ENCODE results near the gene SEC16A. TPM values are rescaled to one million over a fixed set of nuclear protein-coding genes. Genes with fewer than 3 reads are reported as not detected.
"Not testable (repeated sequence)": the region's sequence is repeated elsewhere in the genome, so short reads cannot be mapped to it uniquely, and the experiment has no call there.

Gene SEC16A
- total RNA-seq, 5 donors from 2014 or later (not counting 1 experiment from before 2014, with no cell fraction given), result 76.3 to 99.0 (median 92.4) TPM

GRCh38 chr9:136431782-136432350, 51.0 kb downstream of the SEC16A start:
- Histone ChIP-seq H3K36me3 (ENCODE audit: control insufficient read depth in 2 of 2, extremely low read depth in 1 of 2, insufficient read depth in 1 of 2, low read length in 1 of 2) (peaks cover 3 to 31% of the 10 kb centered on the region in 2 donors), H3K9me3 (no peaks in the 10 kb centered on the region), H3K27ac (ENCODE audit: low read length) (no peak overlapping the region), H3K4me3 (ENCODE audit: control insufficient read depth in 1 of 2, extremely low read depth in 1 of 2, low read length in 1 of 2) (no peak overlapping the region), H3K4me1 (ENCODE audit: control insufficient read depth in 1 of 2, extremely low read depth in 1 of 2, insufficient read depth in 2 of 2, low read length in 2 of 2) (peaks cover 0 to under 1% of the 10 kb centered on the region in 2 experiments), H3K27me3 (replicated peaks in 1 of 2; ENCODE audit: control insufficient read depth in 2 of 2, extremely low read depth in 1 of 2, insufficient read depth in 2 of 2, low read length in 1 of 2) (no peaks in the 10 kb centered on the region)
- no peak overlapping the region for H3K27ac Mint-ChIP-seq
- no peak for ATAC-seq (replicated peaks in 1 of 4)
- CTCF ChIA-PET, result no interaction called here
- no peak for DNase-seq
- H3K27me3 Mint-ChIP-seq, result no peaks in the 10 kb centered on the region
- no peaks in the 10 kb centered on the region for H3K9me3 Mint-ChIP-seq
- H3K36me3 Mint-ChIP-seq, result peaks cover 6% of the 10 kb centered on the region
- peaks cover 4 to 12% (median 12%) of the 10 kb centered on the region in 3 donors for H3K4me1 Mint-ChIP-seq
- WGBS (ENCODE audit: insufficient coverage), result over 99% methylated on average over 24 of the region's 36 CpGs
- POLR2A ChIA-PET, result no interaction called here
- no peak overlapping the region for H3K4me3 Mint-ChIP-seq

- WGBS (ENCODE audit: insufficient coverage), result 95% methylated on average over 19 of the region's 29 CpGs
- Histone ChIP-seq H3K36me3 (ENCODE audit: control insufficient read depth in 2 of 2, extremely low read depth in 1 of 2, insufficient read depth in 1 of 2, low read length in 1 of 2) (peaks cover 3 to 31% of the 10 kb centered on the region in 2 donors), H3K4me1 (ENCODE audit: control insufficient read depth in 1 of 2, extremely low read depth in 1 of 2, insufficient read depth in 2 of 2, low read length in 2 of 2) (no peaks in the 10 kb centered on the region), H3K27ac (ENCODE audit: low read length) (no peak overlapping the region), H3K27me3 (replicated peaks in 1 of 2; ENCODE audit: control insufficient read depth in 2 of 2, extremely low read depth in 1 of 2, insufficient read depth in 2 of 2, low read length in 1 of 2) (no peaks in the 10 kb centered on the region), H3K4me3 (ENCODE audit: control insufficient read depth in 1 of 2, extremely low read depth in 1 of 2, low read length in 1 of 2) (no peak overlapping the region), H3K9me3 (no peaks in the 10 kb centered on the region)
- Mint-ChIP-seq H3K4me3 (no peak overlapping the region), H3K27ac (no peak overlapping the region), H3K4me1 (peaks cover 0 to 3% (median 3%) of the 10 kb centered on the region in 3 donors), H3K9me3 (no peaks in the 10 kb centered on the region), H3K36me3 (peaks cover 6% of the 10 kb centered on the region), H3K27me3 (no peaks in the 10 kb centered on the region)
- ChIA-PET CTCF (interaction anchor here in 1 of 2 donors (0.5 kb wide), 1 partner anchor 1121 kb away, joined by 3 read pairs; the partner anchor contains the start of gene MRPL41), POLR2A (no interaction called here)
- ATAC-seq (replicated peaks in 1 of 4) (no peak), DNase-seq (no peak)
These were observed 52.1 kb downstream of the SEC16A start for GRCh38 chr9:136430588-136431234.

GRCh38 chr9:136429683-136430491, 53.0 kb downstream of the SEC16A start:
- H3K36me3 ChIP-seq (ENCODE audit: control insufficient read depth in 2 of 2, extremely low read depth in 1 of 2, insufficient read depth in 1 of 2, low read length in 1 of 2), result peaks cover 3 to 29% of the 10 kb centered on the region in 2 donors
- Mint-ChIP-seq H3K4me3 (no peak overlapping the region), H3K4me1 (no peaks in the 10 kb centered on the region), H3K27me3 (no peaks in the 10 kb centered on the region), H3K27ac (no peak overlapping the region), H3K9me3 (no peaks in the 10 kb centered on the region), H3K36me3 (peaks cover 6% of the 10 kb centered on the region)
- POLR2A ChIA-PET, result interaction anchor here in 1 of 2 donors (0.5 kb wide), 1 partner anchor 204 kb away, joined by 3 read pairs; no protein-coding TSS in a partner anchor
- WGBS (ENCODE audit: insufficient coverage), result 93% methylated on average over 23 of the region's 32 CpGs
- no peak overlapping the region for H3K4me3 ChIP-seq (ENCODE audit: control insufficient read depth in 1 of 2, extremely low read depth in 1 of 2, low read length in 1 of 2)
- CTCF ChIA-PET, result no interaction called here
- no peaks in the 10 kb centered on the region for H3K9me3 ChIP-seq
- H3K27me3 ChIP-seq (replicated peaks in 1 of 2; ENCODE audit: control insufficient read depth in 2 of 2, extremely low read depth in 1 of 2, insufficient read depth in 2 of 2, low read length in 1 of 2), result no peaks in the 10 kb centered on the region
- H3K4me1 ChIP-seq (ENCODE audit: control insufficient read depth in 1 of 2, extremely low read depth in 1 of 2, insufficient read depth in 2 of 2, low read length in 2 of 2), result no peaks in the 10 kb centered on the region
- ATAC-seq (replicated peaks in 1 of 4) (no peak), DNase-seq (no peak)
- no peak overlapping the region for H3K27ac ChIP-seq (ENCODE audit: low read length)

- DNase-seq (no peak), ATAC-seq (replicated peaks in 1 of 4) (no peak)
- no peak overlapping the region for H3K27ac Mint-ChIP-seq
- ChIA-PET CTCF (no interaction called here), POLR2A (interaction anchor here in 1 of 2 donors (0.5 kb wide), 1 partner anchor 205 kb away, joined by 3 read pairs; no protein-coding TSS in a partner anchor)
- no peaks in the 10 kb centered on the region for H3K9me3 Mint-ChIP-seq
- no peaks in the 10 kb centered on the region for H3K27me3 Mint-ChIP-seq
- H3K4me1 Mint-ChIP-seq, result no peaks in the 10 kb centered on the region
- Histone ChIP-seq H3K9me3 (no peaks in the 10 kb centered on the region), H3K27me3 (replicated peaks in 1 of 2; ENCODE audit: control insufficient read depth in 2 of 2, extremely low read depth in 1 of 2, insufficient read depth in 2 of 2, low read length in 1 of 2) (no peaks in the 10 kb centered on the region), H3K36me3 (ENCODE audit: control insufficient read depth in 2 of 2, extremely low read depth in 1 of 2, insufficient read depth in 1 of 2, low read length in 1 of 2) (peaks cover 0 to 33% of the 10 kb centered on the region in 2 donors), H3K4me3 (ENCODE audit: control insufficient read depth in 1 of 2, extremely low read depth in 1 of 2, low read length in 1 of 2) (no peak overlapping the region), H3K27ac (ENCODE audit: low read length) (no peak overlapping the region), H3K4me1 (ENCODE audit: control insufficient read depth in 1 of 2, extremely low read depth in 1 of 2, insufficient read depth in 2 of 2, low read length in 2 of 2) (no peaks in the 10 kb centered on the region)
- H3K4me3 Mint-ChIP-seq, result no peak overlapping the region
- WGBS (ENCODE audit: insufficient coverage), result 89% methylated on average over 21 of the region's 21 CpGs
- peaks cover 11% of the 10 kb centered on the region for H3K36me3 Mint-ChIP-seq
These were observed 53.7 kb downstream of the SEC16A start for GRCh38 chr9:136429075-136429628.

GRCh38 chr9:136426787-136427186, 56.1 kb downstream of the SEC16A start:
- ATAC-seq (replicated peaks in 1 of 4), result no peak
- ChIA-PET CTCF (no interaction called here), POLR2A (no interaction called here)
- peaks cover 21% of the 10 kb centered on the region for H3K36me3 Mint-ChIP-seq
- no peaks in the 10 kb centered on the region for H3K27me3 Mint-ChIP-seq
- Histone ChIP-seq H3K4me3 (ENCODE audit: control insufficient read depth in 1 of 2, extremely low read depth in 1 of 2, low read length in 1 of 2) (no peak overlapping the region), H3K27me3 (replicated peaks in 1 of 2; ENCODE audit: control insufficient read depth in 2 of 2, extremely low read depth in 1 of 2, insufficient read depth in 2 of 2, low read length in 1 of 2) (no peaks in the 10 kb centered on the region), H3K36me3 (ENCODE audit: control insufficient read depth in 2 of 2, extremely low read depth in 1 of 2, insufficient read depth in 1 of 2, low read length in 1 of 2) (peaks cover 10 to 46% of the 10 kb centered on the region in 2 donors), H3K27ac (ENCODE audit: low read length) (no peak overlapping the region), H3K4me1 (ENCODE audit: control insufficient read depth in 1 of 2, extremely low read depth in 1 of 2, insufficient read depth in 2 of 2, low read length in 2 of 2) (no peaks in the 10 kb centered on the region), H3K9me3 (no peaks in the 10 kb centered on the region)
- H3K9me3 Mint-ChIP-seq, result no peaks in the 10 kb centered on the region
- 96% methylated on average over 11 of the region's 12 CpGs for WGBS (ENCODE audit: insufficient coverage)
- no peak overlapping the region for H3K27ac Mint-ChIP-seq
- DNase-seq, result no peak
- H3K4me1 Mint-ChIP-seq, result no peaks in the 10 kb centered on the region
- no peak overlapping the region for H3K4me3 Mint-ChIP-seq

GRCh38 chr9:136425367-136425766, 57.5 kb downstream of the SEC16A start:
- H3K27ac Mint-ChIP-seq; DNase-seq; ATAC-seq (replicated peaks in 1 of 4); H3K4me1 ChIP-seq (ENCODE audit: control insufficient read depth in 1 of 2, extremely low read depth in 1 of 2, insufficient read depth in 2 of 2, low read length in 2 of 2); H3K27me3 Mint-ChIP-seq; H3K27me3 ChIP-seq (replicated peaks in 1 of 2; ENCODE audit: control insufficient read depth in 2 of 2, extremely low read depth in 1 of 2, insufficient read depth in 2 of 2, low read length in 1 of 2); H3K4me1 Mint-ChIP-seq; H3K9me3 Mint-ChIP-seq; H3K4me3 Mint-ChIP-seq; H3K4me3 ChIP-seq (ENCODE audit: control insufficient read depth in 1 of 2, extremely low read depth in 1 of 2, low read length in 1 of 2); CTCF ChIA-PET; H3K9me3 ChIP-seq; H3K27ac ChIP-seq (ENCODE audit: low read length): not testable (repeated sequence)
- peaks cover 10 to 52% of the 10 kb centered on the region in 2 donors for H3K36me3 ChIP-seq (ENCODE audit: control insufficient read depth in 2 of 2, extremely low read depth in 1 of 2, insufficient read depth in 1 of 2, low read length in 1 of 2)
- peaks cover 26% of the 10 kb centered on the region for H3K36me3 Mint-ChIP-seq
- POLR2A ChIA-PET, result interaction anchor here in 1 of 2 donors (0.6 to 0.7 kb wide), 2 partner anchors 99 to 979 kb away, joined by 3 to 5 read pairs; no protein-coding TSS in a partner anchor
- WGBS (ENCODE audit: insufficient coverage), result 94% methylated on average over 6 of the region's 7 CpGs
